H9 (cell line): ENCODE measurements around the gene HDDC2. TPM values are rescaled to one million over a fixed set of nuclear protein-coding genes. Genes with fewer than 3 reads are reported as not detected.

ENCODE experiments used
- DNase-seq: peaks from one replicate; pipeline ENCODE4 v3.0.0-alpha.2; 2017
- H2AFZ ChIP-seq: one replicate; pipeline ENCODE4 v1.6.1; 2013; ENCODE audit warnings: mild to moderate bottlenecking, low read length, control low read depth, moderate library complexity
- H2AK5ac ChIP-seq: 2 replicates; pipeline ENCODE4 v1.6.1; 2013; ENCODE audit warnings: low read length, control low read depth, mixed read lengths; ENCODE audit not compliant: insufficient read length
- H2BK120ac ChIP-seq: one replicate; pipeline ENCODE4 v1.6.1; 2013; ENCODE audit warnings: low read depth, mild to moderate bottlenecking, low read length, control low read depth, inconsistent platforms; ENCODE audit not compliant: poor library complexity, severe bottlenecking
- H2BK12ac ChIP-seq: 2 replicates; pipeline ENCODE4 v1.6.1; 2013; ENCODE audit warnings: low read length, control low read depth, mixed read lengths, low read depth; ENCODE audit not compliant: insufficient read length
- H2BK15ac ChIP-seq: 2 replicates; pipeline ENCODE4 v1.6.1; 2013; ENCODE audit warnings: low read depth, low read length, control low read depth
- H2BK20ac ChIP-seq: one replicate; pipeline ENCODE4 v1.6.1; 2013; ENCODE audit warnings: low read depth, mild to moderate bottlenecking, low read length, control low read depth, inconsistent platforms; ENCODE audit not compliant: poor library complexity, severe bottlenecking
- H2BK5ac ChIP-seq: 2 replicates; pipeline ENCODE4 v1.6.1; 2013; ENCODE audit warnings: low read length, control low read depth, mixed read lengths; ENCODE audit not compliant: insufficient read length
- H3K14ac ChIP-seq: 2 replicates; pipeline ENCODE4 v1.6.1; 2013; ENCODE audit warnings: low read length, control low read depth; ENCODE audit not compliant: insufficient read depth
- H3K18ac ChIP-seq: 2 replicates; pipeline ENCODE4 v1.6.1; 2013; ENCODE audit warnings: low read depth, mild to moderate bottlenecking, mixed read lengths, low read length, control low read depth; ENCODE audit not compliant: insufficient read length
- H3K23ac ChIP-seq: 2 replicates; pipeline ENCODE4 v1.6.1; 2013; ENCODE audit warnings: low read length, control low read depth, mixed read lengths, low read depth; ENCODE audit not compliant: insufficient read length
- H3K23me2 ChIP-seq: 2 replicates; pipeline ENCODE4 v1.6.1; 2013; ENCODE audit warnings: low read depth, mild to moderate bottlenecking, mixed read lengths, low read length, control low read depth; ENCODE audit not compliant: insufficient read length, poor library complexity, severe bottlenecking
- H3K27ac ChIP-seq: 2 replicates; pipeline ENCODE4 v1.5.1; 2013; ENCODE audit warnings: low read length, control low read depth, mixed read lengths, low read depth; ENCODE audit not compliant: insufficient read length
- H3K27me3 ChIP-seq: 2 replicates; pipeline ENCODE4 v1.6.1; 2013; ENCODE audit warnings: low read length, control low read depth, inconsistent platforms; ENCODE audit not compliant: insufficient read depth
- H3K4ac ChIP-seq: 2 replicates; pipeline ENCODE4 v1.6.1; 2013; ENCODE audit warnings: low read depth, mild to moderate bottlenecking, control low read depth, inconsistent platforms, low read length, moderate library complexity
- H3K4me1 ChIP-seq: 2 replicates; pipeline ENCODE4 v1.6.1; 2013; ENCODE audit warnings: low read length, control low read depth, inconsistent platforms; ENCODE audit not compliant: insufficient read depth
- H3K4me2 ChIP-seq: 2 replicates; pipeline ENCODE4 v1.6.1; 2013; ENCODE audit warnings: low read length, control low read depth, mixed read lengths; ENCODE audit not compliant: insufficient read length, insufficient read depth
- H3K56ac ChIP-seq: 2 replicates; pipeline ENCODE4 v1.6.1; 2013; ENCODE audit warnings: low read depth, mild to moderate bottlenecking, mixed read lengths, low read length, control low read depth; ENCODE audit not compliant: insufficient read length
- H3K79me1 ChIP-seq: 2 replicates; pipeline ENCODE4 v1.6.1; 2013; ENCODE audit warnings: low read depth, mild to moderate bottlenecking, moderate library complexity, low read length, control low read depth, inconsistent platforms; ENCODE audit not compliant: insufficient read depth, poor library complexity, severe bottlenecking
- H3K79me2 ChIP-seq: 2 replicates; pipeline ENCODE4 v1.6.1; 2013; ENCODE audit warnings: low read length, control low read depth, inconsistent platforms; ENCODE audit not compliant: insufficient read depth
- H3K9ac ChIP-seq: 2 replicates; pipeline ENCODE4 v1.6.1; 2013; ENCODE audit warnings: low read length, control low read depth, mixed read lengths; ENCODE audit not compliant: insufficient read length; ENCODE audit errors: extremely low read depth
- H3K9me3 ChIP-seq: one replicate; pipeline ENCODE4 v1.6.1; 2013; ENCODE audit warnings: low read depth, low read length, inconsistent platforms; ENCODE audit not compliant: control insufficient read depth
- H3T11ph ChIP-seq: one replicate; pipeline ENCODE4 v1.6.1; 2013; ENCODE audit warnings: mild to moderate bottlenecking, low read length, control low read depth, inconsistent platforms
- H4K20me1 ChIP-seq: one replicate; pipeline ENCODE4 v1.6.1; 2013; ENCODE audit not compliant: control insufficient read depth, insufficient read length, insufficient read depth
- H4K5ac ChIP-seq: 2 replicates; pipeline ENCODE4 v1.6.1; 2013; ENCODE audit warnings: low read depth, mild to moderate bottlenecking, mixed read lengths, low read length, control low read depth; ENCODE audit not compliant: insufficient read length
- H4K8ac ChIP-seq: replicated peaks from 2 replicates; pipeline ENCODE4 v1.6.1; 2013; ENCODE audit warnings: low read length, control low read depth, mixed read lengths, low read depth; ENCODE audit not compliant: insufficient read length
- H4K91ac ChIP-seq: 2 replicates; pipeline ENCODE4 v1.6.1; 2013; ENCODE audit warnings: low read depth, mild to moderate bottlenecking, moderate library complexity, mixed read lengths, low read length, control low read depth; ENCODE audit not compliant: insufficient read length
- H3K27ac Mint-ChIP-seq, 3 experiments: 2 replicates in 2 of 3; 3 replicates in 1 of 3; pipeline ENCODE4 v1.8.0; 2020 to 2021; ENCODE audit warnings: mixed read lengths in 3 of 3, mild to moderate bottlenecking in 1 of 3, moderate library complexity in 1 of 3
- H3K27me3 Mint-ChIP-seq: 2 replicates; pipeline ENCODE4 v1.8.0; 2021; ENCODE audit warnings: low read depth, mild to moderate bottlenecking, moderate library complexity, mixed read lengths
- H3K36me3 Mint-ChIP-seq, 3 experiments: 2 replicates in 2 of 3; 3 replicates in 1 of 3; pipeline ENCODE4 v1.8.0; 2020 to 2021; ENCODE audit warnings: low read depth in 3 of 3, mixed read lengths in 3 of 3; ENCODE audit not compliant: insufficient read depth in 1 of 3
- H3K4me1 Mint-ChIP-seq, 2 experiments: 2 replicates each; pipeline ENCODE4 v1.8.0; 2020; ENCODE audit warnings: mixed read lengths in 2 of 2
- H3K4me3 Mint-ChIP-seq, 2 experiments: 2 replicates in 1 of 2; 3 replicates in 1 of 2; pipeline ENCODE4 v1.8.0; 2020 to 2021; ENCODE audit warnings: mild to moderate bottlenecking in 2 of 2, mixed read lengths in 2 of 2, moderate library complexity in 1 of 2
- H3K9me3 Mint-ChIP-seq, 2 experiments: 2 replicates in 1 of 2; 3 replicates in 1 of 2; pipeline ENCODE4 v1.8.0; 2020; ENCODE audit warnings: mild to moderate bottlenecking in 2 of 2, mixed read lengths in 2 of 2, moderate library complexity in 1 of 2
- WGBS: extraction: QIAGEN DNeasy Blood & Tissue Kit; methylation state at CpG from one replicate; pipeline ENCODE4 v1.1.7; 2013; ENCODE audit warnings: missing lambda C conversion rate, low lambda C conversion rate, mixed read lengths; ENCODE audit not compliant: insufficient read length; ENCODE audit errors: extremely low coverage; 5-methylcytosine and 5-hydroxymethylcytosine counted together
- total RNA-seq: library from RNA; stranded (reverse); gene quantifications from 2 replicates; pipeline ENCODE4 v1.2.1, GENCODE V29; 2021
- TF ChIP-seq, protein P1 (sequence below): fragments of 200-600 bp; sonication (generic); conservative IDR thresholded peaks from 3 replicates; pipeline ENCODE4 v1.8.0; 2021; ENCODE audit warnings: antibody characterized with exemption, mild to moderate bottlenecking

The HDDC2 gene
- total RNA-seq, 1 experiment from 2014 or later = 77.8 TPM

DNA sequence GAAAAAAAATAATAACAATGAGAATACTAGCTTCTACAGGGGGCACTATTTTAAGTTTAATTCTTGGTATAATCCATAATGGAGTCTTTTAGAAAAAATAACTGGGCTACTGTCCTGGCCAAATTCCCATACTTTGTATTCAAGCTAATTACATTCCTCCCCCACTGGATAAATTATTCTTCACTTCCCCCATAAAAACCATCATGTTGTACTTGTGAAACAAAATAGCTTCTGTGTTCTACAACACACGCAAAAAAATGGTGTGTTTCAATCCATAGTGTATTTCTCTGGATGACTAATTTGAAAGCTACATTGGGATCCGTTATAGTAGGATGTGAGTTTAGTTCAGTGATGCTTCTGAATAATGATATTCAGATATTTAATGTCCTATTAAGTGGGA is 21.6 kb upstream of the HDDC2 start:
- Histone ChIP-seq H3T11ph (no peak overlapping the region), H3K23ac (no peak overlapping the region), H2BK15ac (no peak overlapping the region), H3K27me3 (no peaks in the 10 kb centered on the region), H3K4me1 (no peaks in the 10 kb centered on the region), H3K18ac (no peak overlapping the region), H3K79me1 (no peaks in the 10 kb centered on the region), H3K79me2 (no peaks in the 10 kb centered on the region), H3K9me3 (no peaks in the 10 kb centered on the region), H2BK12ac (no peak overlapping the region), H3K9ac (no peak overlapping the region), H4K20me1 (no peaks in the 10 kb centered on the region), H4K5ac (no peak overlapping the region), H2BK120ac (no peak overlapping the region), H4K8ac (no peak overlapping the region), H3K23me2 (no peaks in the 10 kb centered on the region), H3K56ac (no peak overlapping the region), H2AK5ac (no peak overlapping the region), H3K4ac (no peak overlapping the region), H2AFZ (no peak overlapping the region), H3K14ac (no peak overlapping the region), H2BK5ac (no peak overlapping the region), H4K91ac (no peak overlapping the region), H3K27ac (no peak overlapping the region), H3K4me2 (no peak overlapping the region), H2BK20ac (no peak overlapping the region)
- peaks cover 0 to 1% (median 0%) of the 10 kb centered on the region in 3 experiments; a peak in 1 of 7 replicates for H3K36me3 Mint-ChIP-seq
- no peak overlapping the region for H3K4me3 Mint-ChIP-seq
- H3K27me3 Mint-ChIP-seq = no peaks in the 10 kb centered on the region
- H3K9me3 Mint-ChIP-seq = no peaks in the 10 kb centered on the region; a peak in 1 of 5 replicates
- TF ChIP-seq, protein P1, sequence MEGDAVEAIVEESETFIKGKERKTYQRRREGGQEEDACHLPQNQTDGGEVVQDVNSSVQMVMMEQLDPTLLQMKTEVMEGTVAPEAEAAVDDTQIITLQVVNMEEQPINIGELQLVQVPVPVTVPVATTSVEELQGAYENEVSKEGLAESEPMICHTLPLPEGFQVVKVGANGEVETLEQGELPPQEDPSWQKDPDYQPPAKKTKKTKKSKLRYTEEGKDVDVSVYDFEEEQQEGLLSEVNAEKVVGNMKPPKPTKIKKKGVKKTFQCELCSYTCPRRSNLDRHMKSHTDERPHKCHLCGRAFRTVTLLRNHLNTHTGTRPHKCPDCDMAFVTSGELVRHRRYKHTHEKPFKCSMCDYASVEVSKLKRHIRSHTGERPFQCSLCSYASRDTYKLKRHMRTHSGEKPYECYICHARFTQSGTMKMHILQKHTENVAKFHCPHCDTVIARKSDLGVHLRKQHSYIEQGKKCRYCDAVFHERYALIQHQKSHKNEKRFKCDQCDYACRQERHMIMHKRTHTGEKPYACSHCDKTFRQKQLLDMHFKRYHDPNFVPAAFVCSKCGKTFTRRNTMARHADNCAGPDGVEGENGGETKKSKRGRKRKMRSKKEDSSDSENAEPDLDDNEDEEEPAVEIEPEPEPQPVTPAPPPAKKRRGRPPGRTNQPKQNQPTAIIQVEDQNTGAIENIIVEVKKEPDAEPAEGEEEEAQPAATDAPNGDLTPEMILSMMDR = no peak
- H3K27ac Mint-ChIP-seq = no peak overlapping the region
- DNase-seq = no peak
- no CpG with 5 or more reads among the region's 2 CpGs for WGBS
- peaks cover 5 to 8% of the 10 kb centered on the region in 2 experiments; a peak in 3 of 4 replicates for H3K4me1 Mint-ChIP-seq
